ENCODE data around the gene DEPDC4. TPM values are rescaled to one million over a fixed set of nuclear protein-coding genes. Genes with fewer than 3 reads are reported as not detected.
"Not testable (repeated sequence)": the region's sequence is repeated elsewhere in the genome, so short reads cannot be mapped to it uniquely, and the experiment has no call there.

Gene DEPDC4
- polyA plus RNA-seq (2013, experiment 1 of 4), result 10.7 TPM
- 10.2 TPM for polyA plus RNA-seq (2013, experiment 2 of 4)
- 13.2 TPM for polyA plus RNA-seq (2013, experiment 3 of 4)
- 11.6 TPM for polyA plus RNA-seq (2013, experiment 4 of 4)

GRCh38 chr12:100266835-100267602 lies at the start of gene DEPDC4, which contains the start of gene SCYL2:
DEPDC4 (minus strand) TSS chr12:100267079; CDS start chr12:100267076, 3 bp downstream.
SCYL2 (plus strand) TSS chr12:100267177; CDS start chr12:100282971, 15,794 bp downstream.
- Histone ChIP-seq H3K27ac (ENCODE audit: insufficient read depth, low read depth, low read length, poor library complexity, severe bottlenecking) (peak within 1 kb of the TSS; percentile 96), H3K36me3 (ENCODE audit: control insufficient read depth, insufficient read depth, low read length) (no peaks in the 10 kb centered on the region), H3K27me3 (ENCODE audit: control insufficient read depth, insufficient read depth, low read length, poor library complexity, severe bottlenecking) (no peaks in the 10 kb centered on the region), H3K4me3 (ENCODE audit: insufficient read depth, low read depth, low read length) (peak within 1 kb of the TSS; percentile 97), H3K9me3 (ENCODE audit: control insufficient read depth, low read length) (no peaks in the 10 kb centered on the region), H3K4me1 (ENCODE audit: control insufficient read depth, insufficient read depth, low read length) (no peaks in the 10 kb centered on the region)
- 0% methylated on average over 58 to 62 of the region's 62 CpGs for WGBS, 2 experiments

- H3K4me1 ChIP-seq (ENCODE audit: control insufficient read depth, insufficient read depth, low read length), result no peaks in the 10 kb centered on the region
- H3K27me3 ChIP-seq (ENCODE audit: control insufficient read depth, insufficient read depth, low read length, poor library complexity, severe bottlenecking), result no peaks in the 10 kb centered on the region
- 88% methylated on average over 1 of the region's 1 CpG; no CpG with 5 or more reads in 1 of the 2 experiments for WGBS, 2 experiments
- no peak overlapping the region for H3K4me3 ChIP-seq (ENCODE audit: insufficient read depth, low read depth, low read length)
- peaks cover 14% of the 10 kb centered on the region for H3K36me3 ChIP-seq (ENCODE audit: control insufficient read depth, insufficient read depth, low read length)
- no peaks in the 10 kb centered on the region for H3K9me3 ChIP-seq (ENCODE audit: control insufficient read depth, low read length)
- no peak overlapping the region for H3K27ac ChIP-seq (ENCODE audit: insufficient read depth, low read depth, low read length, poor library complexity, severe bottlenecking)
Observed at GRCh38 chr12:100311317-100311716, 44.4 kb upstream of the DEPDC4 start.

DNA sequence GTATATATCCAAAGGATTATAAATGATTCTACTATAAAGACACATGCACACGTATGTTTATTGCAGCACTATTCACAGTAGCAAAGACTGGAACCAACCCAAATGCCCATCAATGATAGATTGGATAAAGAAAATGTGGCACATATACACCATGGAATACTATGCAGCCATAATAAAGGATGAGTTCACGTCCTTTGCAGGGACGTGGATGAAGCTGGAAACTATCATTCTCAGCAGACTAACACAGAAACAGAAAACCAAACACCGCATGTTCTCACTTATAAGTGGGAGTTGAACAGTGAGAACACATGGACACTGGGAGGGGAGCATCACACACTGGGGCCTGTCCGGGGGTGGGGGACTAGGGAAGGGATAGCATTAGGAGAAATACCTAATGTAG lies 41.3 kb upstream of the DEPDC4 start:
- H3K36me3 ChIP-seq (ENCODE audit: control insufficient read depth, insufficient read depth, low read length), result peaks cover 20% of the 10 kb centered on the region
- H3K27me3 ChIP-seq (ENCODE audit: control insufficient read depth, insufficient read depth, low read length, poor library complexity, severe bottlenecking); H3K4me1 ChIP-seq (ENCODE audit: control insufficient read depth, insufficient read depth, low read length); H3K27ac ChIP-seq (ENCODE audit: insufficient read depth, low read depth, low read length, poor library complexity, severe bottlenecking); H3K9me3 ChIP-seq (ENCODE audit: control insufficient read depth, low read length); H3K4me3 ChIP-seq (ENCODE audit: insufficient read depth, low read depth, low read length): not testable (repeated sequence)
- WGBS, 2 experiments, result 94 to 95% methylated on average over 2 to 5 of the region's 5 CpGs

- H3K4me1 ChIP-seq (ENCODE audit: control insufficient read depth, insufficient read depth, low read length); H3K27me3 ChIP-seq (ENCODE audit: control insufficient read depth, insufficient read depth, low read length, poor library complexity, severe bottlenecking); H3K4me3 ChIP-seq (ENCODE audit: insufficient read depth, low read depth, low read length); H3K27ac ChIP-seq (ENCODE audit: insufficient read depth, low read depth, low read length, poor library complexity, severe bottlenecking); H3K9me3 ChIP-seq (ENCODE audit: control insufficient read depth, low read length): not testable (repeated sequence)
- 93 to 97% methylated on average over 6 to 7 of the region's 7 CpGs for WGBS, 2 experiments
- H3K36me3 ChIP-seq (ENCODE audit: control insufficient read depth, insufficient read depth, low read length), result peaks cover 30% of the 10 kb centered on the region
Observed at GRCh38 chr12:100304334-100304733, 37.5 kb upstream of the DEPDC4 start.

GRCh38 chr12:100303831-100304230 lies 37.0 kb upstream of the DEPDC4 start:
- H3K36me3 ChIP-seq (ENCODE audit: control insufficient read depth, insufficient read depth, low read length), result peaks cover 34% of the 10 kb centered on the region
- H3K9me3 ChIP-seq (ENCODE audit: control insufficient read depth, low read length), result peaks cover 3% of the 10 kb centered on the region
- 93 to 95% methylated on average over 4 of the region's 4 CpGs for WGBS, 2 experiments
- H3K4me1 ChIP-seq (ENCODE audit: control insufficient read depth, insufficient read depth, low read length), result no peaks in the 10 kb centered on the region
- no peak overlapping the region for H3K27ac ChIP-seq (ENCODE audit: insufficient read depth, low read depth, low read length, poor library complexity, severe bottlenecking)
- H3K4me3 ChIP-seq (ENCODE audit: insufficient read depth, low read depth, low read length), result no peak overlapping the region
- no peaks in the 10 kb centered on the region for H3K27me3 ChIP-seq (ENCODE audit: control insufficient read depth, insufficient read depth, low read length, poor library complexity, severe bottlenecking)

DNA sequence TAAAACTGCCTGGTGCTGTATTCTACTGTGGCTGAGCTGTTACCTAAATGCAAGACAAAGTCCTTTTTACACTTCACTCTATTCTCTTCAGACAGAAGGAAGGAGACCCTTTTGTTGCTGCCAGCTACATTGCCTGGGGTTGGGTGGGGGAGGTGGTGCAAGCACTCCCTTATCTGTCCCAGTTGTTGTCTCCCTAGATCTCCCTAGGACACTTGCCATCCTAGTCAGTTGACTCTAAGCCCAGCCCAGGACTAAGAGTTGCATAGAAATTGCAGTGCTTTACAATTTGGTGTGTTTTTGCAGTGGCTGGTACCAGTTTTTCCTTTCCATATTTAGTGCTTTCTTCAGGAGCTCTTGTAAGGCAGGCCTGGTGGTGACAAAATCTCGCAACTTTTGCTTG lies 35.2 kb upstream of the DEPDC4 start:
- no peak overlapping the region for H3K4me3 ChIP-seq (ENCODE audit: insufficient read depth, low read depth, low read length)
- H3K4me1 ChIP-seq (ENCODE audit: control insufficient read depth, insufficient read depth, low read length), result no peaks in the 10 kb centered on the region
- peaks cover 3% of the 10 kb centered on the region for H3K9me3 ChIP-seq (ENCODE audit: control insufficient read depth, low read length)
- WGBS, 2 experiments, result 100% methylated on average over 1 of the region's 1 CpG; no CpG with 5 or more reads in 1 of the 2 experiments
- peaks cover 39% of the 10 kb centered on the region for H3K36me3 ChIP-seq (ENCODE audit: control insufficient read depth, insufficient read depth, low read length)
- no peak overlapping the region for H3K27ac ChIP-seq (ENCODE audit: insufficient read depth, low read depth, low read length, poor library complexity, severe bottlenecking)
- no peaks in the 10 kb centered on the region for H3K27me3 ChIP-seq (ENCODE audit: control insufficient read depth, insufficient read depth, low read length, poor library complexity, severe bottlenecking)

DNA sequence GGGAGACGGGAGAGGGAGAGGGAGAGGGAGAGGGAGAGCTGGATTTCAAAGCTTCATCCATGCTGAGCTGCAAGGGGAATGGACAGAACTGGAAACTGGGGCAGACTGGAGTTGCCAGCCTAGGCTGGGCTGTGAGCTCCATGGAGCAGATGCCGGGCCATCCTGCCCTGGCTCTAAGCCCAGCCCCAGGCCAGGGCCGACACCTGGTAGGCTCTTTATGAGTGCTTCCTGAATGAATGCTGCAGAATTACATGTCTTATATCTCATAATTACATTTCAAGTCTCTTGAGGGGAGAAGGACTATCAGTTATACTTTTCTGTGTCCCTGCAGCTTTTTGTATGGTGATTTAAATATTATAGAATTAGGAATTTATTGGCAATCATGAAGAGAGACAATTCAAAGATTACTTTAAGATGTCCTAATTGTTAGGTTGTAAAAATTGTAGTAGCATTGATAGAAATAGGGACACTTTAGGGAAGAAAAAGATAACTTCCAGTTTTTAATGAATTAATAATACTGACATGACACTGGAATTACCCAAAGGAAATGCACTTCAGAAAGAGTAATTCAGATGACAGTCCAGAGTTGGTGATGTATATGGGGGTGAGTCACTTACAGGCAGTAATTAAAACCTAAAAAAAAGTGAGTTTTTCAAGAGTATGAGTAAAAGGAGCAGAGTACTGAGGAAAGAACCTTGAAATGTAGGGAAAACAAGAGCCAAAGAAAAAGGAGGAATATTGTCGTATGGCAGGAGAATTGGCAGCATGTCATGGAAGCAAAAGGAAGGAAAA lies 29.1 kb upstream of the DEPDC4 start:
- Histone ChIP-seq H3K36me3 (ENCODE audit: control insufficient read depth, insufficient read depth, low read length) (peaks cover 17% of the 10 kb centered on the region), H3K9me3 (ENCODE audit: control insufficient read depth, low read length) (peaks cover 3% of the 10 kb centered on the region), H3K4me1 (ENCODE audit: control insufficient read depth, insufficient read depth, low read length) (no peaks in the 10 kb centered on the region), H3K4me3 (ENCODE audit: insufficient read depth, low read depth, low read length) (no peak overlapping the region), H3K27ac (ENCODE audit: insufficient read depth, low read depth, low read length, poor library complexity, severe bottlenecking) (no peak overlapping the region), H3K27me3 (ENCODE audit: control insufficient read depth, insufficient read depth, low read length, poor library complexity, severe bottlenecking) (no peaks in the 10 kb centered on the region)
- 92 to 97% methylated on average over 3 to 4 of the region's 4 CpGs for WGBS, 2 experiments

DNA sequence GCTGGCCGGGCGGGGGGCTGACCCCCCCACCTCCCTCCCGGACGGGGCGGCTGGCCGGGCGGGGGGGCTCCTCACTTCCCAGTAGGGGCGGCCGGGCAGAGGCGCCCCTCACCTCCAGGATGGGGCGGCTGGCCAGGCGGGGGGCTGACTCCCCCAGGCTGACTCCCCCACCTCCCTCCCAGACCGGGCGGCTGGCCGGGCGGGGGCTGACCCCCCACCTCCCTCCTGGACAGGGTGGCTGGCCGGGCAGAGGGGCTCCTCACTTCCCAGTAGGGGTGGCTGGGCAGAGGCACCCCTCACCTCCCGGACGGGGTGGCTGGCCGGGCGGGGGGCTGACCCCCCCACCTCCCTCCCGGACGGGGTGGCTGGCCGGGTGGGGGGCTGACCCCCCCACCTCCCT lies 27.5 kb upstream of the DEPDC4 start:
- H3K27ac ChIP-seq (ENCODE audit: insufficient read depth, low read depth, low read length, poor library complexity, severe bottlenecking); H3K9me3 ChIP-seq (ENCODE audit: control insufficient read depth, low read length); H3K4me1 ChIP-seq (ENCODE audit: control insufficient read depth, insufficient read depth, low read length); H3K4me3 ChIP-seq (ENCODE audit: insufficient read depth, low read depth, low read length); H3K27me3 ChIP-seq (ENCODE audit: control insufficient read depth, insufficient read depth, low read length, poor library complexity, severe bottlenecking): not testable (repeated sequence)
- WGBS, 2 experiments, result 87 to 96% methylated on average over 6 to 13 of the region's 24 CpGs
- peaks cover 16% of the 10 kb centered on the region for H3K36me3 ChIP-seq (ENCODE audit: control insufficient read depth, insufficient read depth, low read length)

- peaks cover 7% of the 10 kb centered on the region for H3K36me3 ChIP-seq (ENCODE audit: control insufficient read depth, insufficient read depth, low read length)
- no peak overlapping the region for H3K4me3 ChIP-seq (ENCODE audit: insufficient read depth, low read depth, low read length)
- 91 to 100% methylated on average over 1 of the region's 1 CpG for WGBS, 2 experiments
- no peaks in the 10 kb centered on the region for H3K4me1 ChIP-seq (ENCODE audit: control insufficient read depth, insufficient read depth, low read length)
- H3K27me3 ChIP-seq (ENCODE audit: control insufficient read depth, insufficient read depth, low read length, poor library complexity, severe bottlenecking), result no peaks in the 10 kb centered on the region
- no peak overlapping the region for H3K27ac ChIP-seq (ENCODE audit: insufficient read depth, low read depth, low read length, poor library complexity, severe bottlenecking)
- no peaks in the 10 kb centered on the region for H3K9me3 ChIP-seq (ENCODE audit: control insufficient read depth, low read length)
Observed at GRCh38 chr12:100293017-100293416, 26.1 kb upstream of the DEPDC4 start.

DNA sequence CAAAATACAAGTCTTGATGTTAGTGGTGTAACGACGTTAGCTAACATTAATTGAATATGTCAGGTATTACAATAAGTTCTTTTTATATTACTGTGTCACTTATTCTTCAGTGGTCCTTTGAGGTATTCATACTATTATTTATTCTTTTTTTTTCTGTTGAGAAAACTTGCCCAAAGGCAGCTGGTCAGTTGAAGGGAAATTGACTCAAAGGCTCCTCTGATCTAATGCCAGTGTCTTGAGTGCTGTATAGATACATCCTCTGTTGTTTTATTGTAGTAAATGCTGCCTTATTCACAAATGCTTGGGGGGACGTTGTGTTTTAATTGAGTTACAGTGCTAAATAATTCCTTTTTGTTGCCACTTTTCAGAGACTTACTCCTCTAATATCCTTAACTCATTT lies 23.1 kb upstream of the DEPDC4 start:
- peaks cover 7% of the 10 kb centered on the region for H3K36me3 ChIP-seq (ENCODE audit: control insufficient read depth, insufficient read depth, low read length)
- 96 to 100% methylated on average over 1 to 3 of the region's 3 CpGs for WGBS, 2 experiments

More for the DNA sequence above, 23.1 kb upstream of the DEPDC4 start:
- no peak overlapping the region for H3K27ac ChIP-seq (ENCODE audit: insufficient read depth, low read depth, low read length, poor library complexity, severe bottlenecking)
- no peaks in the 10 kb centered on the region for H3K4me1 ChIP-seq (ENCODE audit: control insufficient read depth, insufficient read depth, low read length)
- H3K4me3 ChIP-seq (ENCODE audit: insufficient read depth, low read depth, low read length), result no peak overlapping the region
- no peaks in the 10 kb centered on the region for H3K9me3 ChIP-seq (ENCODE audit: control insufficient read depth, low read length)
- H3K27me3 ChIP-seq (ENCODE audit: control insufficient read depth, insufficient read depth, low read length, poor library complexity, severe bottlenecking), result no peaks in the 10 kb centered on the region
